GM19240 (cell line): ENCODE measurements around the gene SUGCT.

ENCODE experiments used
- DNase-seq: peaks from one replicate; pipeline ENCODE4 v3.0.0; 2011; ENCODE audit warnings: low spot score; ENCODE audit not compliant: insufficient read length

SUGCT gene

GRCh38 chr7:40509287-40509996 lies 374.6 kb downstream of the SUGCT start:
- no peak for DNase-seq

- no peak for DNase-seq
These were observed 381.6 kb downstream of the SUGCT start for GRCh38 chr7:40516376-40516775.

DNA sequence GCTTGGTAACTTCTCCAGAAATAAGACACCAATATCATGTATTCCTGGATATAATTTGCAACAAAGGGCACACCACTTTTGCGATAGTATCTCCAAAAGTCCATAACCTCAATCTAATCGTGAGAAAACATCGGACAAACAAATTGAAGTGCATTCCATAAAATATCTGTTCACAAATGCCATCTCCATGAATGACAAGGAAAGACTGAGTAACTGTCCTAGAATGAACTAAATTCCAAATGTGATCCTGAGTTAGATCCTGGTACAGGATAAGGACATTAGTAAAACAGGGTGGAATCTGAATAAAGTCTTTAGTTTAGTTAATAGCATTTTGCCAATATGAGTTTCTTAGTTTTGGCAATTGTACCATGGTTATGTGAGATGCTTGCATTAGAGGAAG lies 384.2 kb downstream of the SUGCT start:
- DNase-seq, result no peak

DNA sequence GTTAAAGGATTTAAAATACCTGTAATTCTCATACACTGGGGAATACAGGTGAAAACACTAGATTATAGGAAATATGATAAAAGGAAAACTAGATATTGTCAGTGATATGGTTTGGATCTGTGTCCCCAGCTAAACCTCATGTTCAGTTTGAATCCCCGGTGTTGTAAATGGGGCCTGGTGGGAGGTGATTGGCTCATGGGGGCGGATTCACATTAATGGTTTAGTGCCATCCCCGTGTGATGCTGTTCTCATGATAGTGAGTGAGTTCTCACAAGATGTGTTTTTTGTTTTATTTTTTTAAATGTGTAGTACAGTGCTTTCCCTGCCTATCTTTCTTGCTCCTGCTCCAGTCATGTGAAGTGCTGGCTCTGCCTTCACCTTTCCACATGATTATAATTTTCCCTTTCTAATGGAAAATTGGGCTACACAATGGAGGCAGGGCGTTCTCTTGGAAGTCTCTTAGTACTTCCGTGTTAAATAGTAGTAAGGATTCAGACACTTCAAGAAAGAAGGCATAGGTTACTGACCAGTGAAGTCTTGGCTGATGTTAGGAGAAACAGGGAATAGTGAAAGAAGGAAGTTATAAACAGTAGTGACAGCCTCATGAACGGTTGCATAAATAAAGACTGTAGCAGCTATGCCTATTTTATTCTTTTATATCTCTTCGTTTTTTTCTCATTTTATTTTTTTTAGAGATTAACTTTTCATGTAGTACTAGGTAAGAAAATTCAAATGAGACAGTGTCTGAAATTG lies 386.4 kb downstream of the SUGCT start:
- DNase-seq, result no peak

DNA sequence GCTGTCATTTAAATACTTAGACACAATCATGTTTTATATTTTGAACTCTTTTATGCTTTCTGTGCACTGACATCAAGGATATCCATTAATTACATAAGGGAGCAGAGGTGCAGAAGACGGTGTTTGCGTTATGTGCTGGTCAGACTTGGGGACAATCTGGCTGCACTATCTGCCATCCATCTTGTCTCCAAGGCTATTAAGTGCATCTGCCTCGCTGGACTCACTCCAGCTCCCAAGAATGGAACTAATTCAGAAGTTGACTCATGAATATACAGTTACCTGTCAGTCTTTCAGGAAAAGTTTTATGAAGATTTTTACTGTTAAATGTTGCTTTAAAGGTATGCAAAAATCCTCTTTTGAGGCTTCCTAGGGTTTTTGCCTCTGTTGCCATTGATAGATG lies 391.0 kb downstream of the SUGCT start:
- DNase-seq, result no peak

- no peak for DNase-seq
These were observed 392.3 kb downstream of the SUGCT start for GRCh38 chr7:40526951-40527715.

DNA sequence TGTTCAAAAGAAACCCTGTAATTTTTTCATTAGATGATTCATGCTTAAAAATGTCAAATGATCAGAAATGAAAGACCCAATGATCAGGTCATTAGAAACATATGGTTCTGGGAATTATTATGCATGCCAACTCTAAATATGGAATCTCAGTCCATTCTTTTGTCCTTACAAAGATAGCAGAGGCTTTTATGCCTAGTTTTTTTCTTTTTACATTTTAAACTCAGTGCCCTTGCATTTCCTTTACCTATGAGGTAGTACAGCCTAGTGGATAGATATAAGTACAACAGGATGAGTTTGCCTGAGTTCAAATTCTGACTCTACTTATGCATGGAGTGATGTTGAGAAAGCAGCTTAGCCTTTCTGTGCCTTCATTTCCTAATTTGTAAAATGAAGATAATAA lies 392.9 kb downstream of the SUGCT start:
- no peak for DNase-seq

DNA sequence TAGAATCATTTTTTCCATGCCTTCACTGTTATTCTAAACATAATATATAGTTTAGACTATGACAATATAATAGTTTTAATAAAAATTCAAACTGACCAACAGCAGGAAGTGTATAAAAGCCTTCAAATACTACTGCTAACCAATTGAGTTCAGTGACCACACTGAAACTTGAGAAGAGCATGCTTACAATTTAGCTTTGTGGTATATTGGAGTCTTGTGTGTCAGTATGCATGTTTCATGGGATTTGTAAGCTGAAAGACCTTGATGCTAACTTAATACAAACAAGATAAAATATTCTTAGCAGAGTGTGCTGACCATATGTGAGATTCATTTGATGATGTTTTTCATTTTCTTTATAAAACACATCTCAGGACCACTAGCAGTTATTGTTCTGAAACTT lies 395.5 kb downstream of the SUGCT start:
- no peak for DNase-seq

GRCh38 chr7:40531956-40532355 lies 397.2 kb downstream of the SUGCT start:
- no peak for DNase-seq

DNA sequence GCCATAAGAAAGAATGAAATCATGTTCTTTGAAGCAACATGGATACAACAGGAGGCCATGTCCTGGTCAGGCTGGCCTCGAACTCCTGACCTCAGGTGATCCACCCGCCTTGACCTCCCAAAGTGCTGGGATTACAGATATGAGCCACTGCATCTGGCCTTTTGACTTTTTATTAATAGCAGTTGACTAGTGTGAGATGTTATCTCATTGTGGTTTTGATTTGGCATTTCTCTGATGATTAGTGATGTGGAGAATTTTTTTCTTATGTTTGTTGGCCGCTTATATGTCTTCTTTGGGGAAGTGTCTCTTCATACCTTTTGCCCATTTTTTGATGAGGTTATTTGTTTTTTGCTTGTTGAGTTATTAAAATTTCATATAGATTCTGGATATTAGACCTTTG lies 400.9 kb downstream of the SUGCT start:
- DNase-seq, result no peak

DNA sequence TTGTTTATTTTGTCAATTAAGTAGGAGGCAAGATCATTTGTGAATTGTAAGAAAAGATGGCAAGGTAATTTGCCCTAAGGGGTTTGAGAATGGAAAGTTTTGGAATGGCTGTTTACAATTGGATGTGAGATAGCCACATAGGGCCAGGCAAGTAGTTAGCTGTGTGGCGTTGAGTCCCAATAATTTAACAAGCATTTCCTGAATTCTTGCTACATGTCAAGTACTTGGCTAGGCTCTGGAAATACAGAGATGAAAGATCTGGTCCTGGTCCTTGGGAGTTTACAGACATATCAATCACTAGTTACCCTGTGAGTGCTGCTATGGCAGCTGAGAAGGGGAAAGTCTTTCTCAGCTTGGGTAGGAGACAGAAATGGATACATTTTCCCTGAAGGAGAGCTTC lies 401.6 kb downstream of the SUGCT start:
- DNase-seq, result no peak

GRCh38 chr7:40538281-40538680 lies 403.5 kb downstream of the SUGCT start:
- DNase-seq, result no peak

- DNase-seq, result no peak
These were observed 406.5 kb downstream of the SUGCT start for GRCh38 chr7:40541336-40541735.

- DNase-seq, result no peak
These were observed 408.4 kb downstream of the SUGCT start for GRCh38 chr7:40542982-40543741.

- no peak for DNase-seq
These were observed 409.5 kb downstream of the SUGCT start for GRCh38 chr7:40544221-40544723.

DNA sequence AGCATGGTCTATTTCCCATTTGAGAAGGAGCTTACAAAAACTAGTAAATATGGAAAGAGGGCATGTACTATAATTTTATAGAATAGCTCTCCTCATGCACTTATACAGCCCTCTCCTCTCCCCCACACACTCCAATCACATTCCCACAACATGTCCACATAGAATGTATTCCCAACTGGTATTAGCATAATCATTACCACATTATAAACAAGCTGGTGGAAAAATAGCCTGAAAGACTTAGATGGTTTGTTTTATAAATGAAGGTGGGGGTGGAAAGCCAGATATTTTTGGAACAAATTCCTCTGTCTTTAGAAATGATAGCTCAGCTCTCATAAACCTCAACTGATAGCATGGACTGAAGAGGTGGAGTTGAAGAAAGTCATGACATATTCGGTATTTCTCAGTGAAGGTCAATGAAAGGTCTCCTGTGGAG lies 410.1 kb downstream of the SUGCT start:
- DNase-seq, result no peak

DNA sequence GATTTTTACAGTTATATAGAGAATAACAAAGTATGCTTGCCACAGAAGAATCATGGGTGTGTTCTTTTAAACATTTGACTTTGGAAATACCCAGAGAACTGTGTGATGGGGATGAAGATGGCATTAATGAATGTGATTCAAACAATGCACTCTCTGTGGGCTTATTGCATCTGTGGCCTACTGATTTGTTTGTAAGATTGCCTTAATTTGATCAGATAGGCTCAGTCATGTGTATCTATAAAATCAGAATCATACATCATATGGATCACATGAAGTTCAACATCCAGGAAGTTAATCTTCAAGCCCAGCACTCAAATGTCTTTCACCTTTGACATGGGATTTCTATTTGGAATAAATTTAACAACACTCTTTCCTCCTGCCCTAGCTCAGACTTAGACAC lies 410.9 kb downstream of the SUGCT start:
- no peak for DNase-seq

- no peak for DNase-seq
These were observed 412.1 kb downstream of the SUGCT start for GRCh38 chr7:40546616-40547501.

DNA sequence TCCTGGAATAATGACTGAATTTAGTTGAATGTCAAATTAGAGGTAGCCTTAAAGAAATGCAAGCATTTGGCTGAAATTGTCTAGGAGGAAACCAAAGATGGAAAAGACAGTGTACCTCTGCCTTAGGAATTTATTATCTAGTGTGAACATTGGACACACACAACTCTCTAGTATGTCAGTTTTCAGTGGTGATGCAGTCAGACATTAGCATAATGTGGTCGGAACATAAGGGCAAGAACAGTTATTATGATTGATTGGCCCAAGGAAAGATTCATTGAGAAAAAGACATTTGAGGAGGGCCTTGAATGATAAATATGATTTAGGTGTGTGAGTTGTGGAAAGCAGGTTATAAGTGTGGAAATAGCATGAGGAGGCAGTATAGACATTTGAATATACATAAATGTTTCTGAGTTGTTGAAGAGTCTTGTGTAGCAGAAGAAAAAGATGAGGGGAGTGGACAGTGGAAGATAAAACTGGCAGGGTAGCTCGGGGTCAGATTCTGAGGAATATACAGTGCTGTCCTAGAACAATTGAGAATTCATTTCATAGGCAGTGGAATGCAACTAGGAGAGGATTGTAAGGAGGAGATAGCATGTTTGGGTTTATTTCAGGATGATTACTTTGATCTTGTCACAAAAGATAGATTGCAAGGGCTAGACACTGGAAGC lies 414.7 kb downstream of the SUGCT start:
- DNase-seq, result no peak
